H1 (cell line): ENCODE measurements around the gene RCOR2. TPM values are rescaled to one million over a fixed set of nuclear protein-coding genes. Genes with fewer than 3 reads are reported as not detected.

ENCODE experiments used
- polyA plus RNA-seq, 7 experiments: library from polyadenylated mRNA; depleted of rRNA in 3 of 7; stranded (reverse) in 5 of 7; unstranded in 2 of 7; fragments of >200 nt in 5 of 7; fragments of 200-250 nt in 2 of 7; gene quantifications; 1 replicate in 5 of 7; 2 replicates in 1 of 7; 4 replicates in 1 of 7; pipeline versions ENCODE4 v1.2.1 to v1.2.3, GENCODE V29; 2011 to 2013; ENCODE audit warnings: missing spikeins in 2 of 7, mixed read lengths in 2 of 7
- small RNA-seq: library from polyadenylated mRNA; stranded (forward); fragments of <200 nt; extraction: miRNeasy Mini kit (QIAGEN cat#:217004); gene quantifications from one replicate; pipeline ENCODE3, GENCODE V24; 2013; ENCODE audit not compliant: insufficient read depth
- total RNA-seq: library from RNA; stranded (reverse); fragmentation: NEBNext Ultra II Directional; extraction: Animal tissue kit (Norgen Biotek cat#: 25700); gene quantifications from 2 replicates; pipeline ENCODE4 v1.2.1, GENCODE V29; 2021

The RCOR2 gene
- total and polyA plus RNA-seq, 2 of the 8 experiments (the other 6 are each of a cell fraction or from before 2014, with no cell fraction given): 54.6 to 78.0 TPM

Small RNA genes lying within 50 kb of the gene (small RNA-seq; reads per million reads assigned to genes)
- gene RNU6-1306P: not detected

Other genes starting within 250 kb of the RCOR2 start
- 22.2 and 24.5 TPM in 2 replicates for gene ATL3, start 245.8 kb downstream of the RCOR2 start, total RNA-seq
- 6.1 and 7.8 TPM in 2 replicates for gene ATL3, start 245.8 kb downstream of the RCOR2 start, polyA plus RNA-seq (2011; rRNA removed)
- gene RTN3, start 235.7 kb downstream of the RCOR2 start, total RNA-seq: 198 and 203 TPM in 2 replicates
- gene RTN3, start 235.7 kb downstream of the RCOR2 start, polyA plus RNA-seq (2011; rRNA removed): 160 and 162 TPM in 2 replicates
- gene ZFTA, start 148.4 kb downstream of the RCOR2 start, total RNA-seq: 33.8 and 34.0 TPM in 2 replicates
- gene ZFTA, start 148.4 kb downstream of the RCOR2 start, polyA plus RNA-seq (2011; rRNA removed): 9.5 and 15.4 TPM in 2 replicates
- 99.7 and 104 TPM in 2 replicates for gene SPINDOC, start 103.7 kb downstream of the RCOR2 start, total RNA-seq
- 78.7 and 112 TPM in 2 replicates for gene SPINDOC, start 103.7 kb downstream of the RCOR2 start, polyA plus RNA-seq (2011; rRNA removed)
- gene MARK2, start 78.1 kb downstream of the RCOR2 start, total RNA-seq: 56.5 and 58.5 TPM in 2 replicates
- gene MARK2, start 78.1 kb downstream of the RCOR2 start, polyA plus RNA-seq (2011; rRNA removed): 19.3 and 24.4 TPM in 2 replicates
- 31.1 and 34.1 TPM in 2 replicates for gene NAA40, start 21.8 kb upstream of the RCOR2 start, total RNA-seq
- gene NAA40, start 21.8 kb upstream of the RCOR2 start, polyA plus RNA-seq (2011; rRNA removed): 20.0 and 23.7 TPM in 2 replicates
- 365 and 413 TPM in 2 replicates for gene COX8A, start 57.5 kb upstream of the RCOR2 start, total RNA-seq
- gene COX8A, start 57.5 kb upstream of the RCOR2 start, polyA plus RNA-seq (2011; rRNA removed): 1,720 and 2,058 TPM in 2 replicates
- gene OTUB1, start 69.3 kb upstream of the RCOR2 start, total RNA-seq: 110 and 112 TPM in 2 replicates
- gene OTUB1, start 69.3 kb upstream of the RCOR2 start, polyA plus RNA-seq (2011; rRNA removed): 274 and 348 TPM in 2 replicates
- 0.28 and 0.42 TPM in 2 replicates for gene FLRT1, start 118.8 kb upstream of the RCOR2 start, total RNA-seq
- gene FLRT1, start 118.8 kb upstream of the RCOR2 start, polyA plus RNA-seq (2011; rRNA removed): 0.14 and 0.20 TPM in 2 replicates
- gene MACROD1, start 248.9 kb upstream of the RCOR2 start, total RNA-seq: 19.5 and 19.6 TPM in 2 replicates
- gene MACROD1, start 248.9 kb upstream of the RCOR2 start, polyA plus RNA-seq (2011; rRNA removed): 34.1 and 107 TPM in 2 replicates